Measurements from ENCODE around the gene PITPNC1. TPM values are rescaled to one million over a fixed set of nuclear protein-coding genes. Genes with fewer than 3 reads are reported as not detected.

Gene PITPNC1
- total and polyA plus RNA-seq, 2 donors (not counting 3 experiments of a cell fraction or from before 2014, with no cell fraction given) = 2.4 to 9.6 TPM

DNA sequence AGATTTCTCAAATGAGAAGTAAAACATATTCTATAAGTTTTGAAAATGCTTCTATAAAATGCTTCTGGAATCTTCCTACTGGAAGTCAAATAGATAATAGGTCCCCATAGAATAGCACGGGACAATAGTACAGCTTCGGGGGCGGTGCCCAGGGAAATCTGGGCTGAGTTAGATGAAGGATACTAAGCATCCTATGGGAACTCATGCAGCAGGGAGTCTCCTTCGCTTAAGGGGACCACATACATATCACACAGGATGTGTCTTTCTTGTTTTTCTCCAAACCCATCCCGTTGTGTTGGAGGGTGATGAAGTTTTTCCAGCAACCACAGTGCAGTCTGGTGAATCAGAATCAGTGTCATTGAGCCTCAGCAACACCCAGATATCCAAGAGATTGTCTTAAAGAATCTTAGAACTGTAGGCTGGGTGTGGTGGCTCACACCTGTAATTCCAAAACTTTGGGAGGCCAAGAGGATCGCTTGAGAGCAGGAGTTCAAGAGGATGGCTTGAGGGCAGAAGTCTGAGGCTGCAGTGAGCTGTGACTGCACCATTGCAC, 84.2 kb downstream of the PITPNC1 start:
- H2AFZ ChIP-seq (ENCODE audit: low read depth, low read length) = no peak overlapping the region
- no peaks in the 10 kb centered on the region for H3K36me3 ChIP-seq (ENCODE audit: control insufficient read depth in 2 of 2, extremely low read depth in 1 of 2, insufficient read depth in 2 of 2, low read length in 2 of 2)
- no peak overlapping the region for H3K27ac ChIP-seq (ENCODE audit: insufficient read depth, low read depth, low read length)
- BruUV-seq (replicated peaks) = no TSS peak
- TF ChIP-seq FOS (IDR thresholded peaks at IDR 0.05; ENCODE audit: borderline replicate concordance, insufficient read depth, low read length) (no peak), GATA2 (IDR thresholded peaks at IDR 0.05; ENCODE audit: insufficient read depth, insufficient read length, low read depth, low read length) (no peak), POLR2A (IDR thresholded peaks at IDR 0.05; ENCODE audit: low read depth, low read length) (no peak), CTCF (IDR thresholded peaks at IDR 0.05; ENCODE audit: extremely low read depth in 1 of 2, insufficient read depth in 1 of 2, low read depth in 1 of 2, low read length in 2 of 2) (no peak), JUN (IDR thresholded peaks at IDR 0.05; ENCODE audit: borderline replicate concordance, insufficient read depth, insufficient read length, low read depth) (no peak), POLR2AphosphoS5 (IDR thresholded peaks at IDR 0.05; ENCODE audit: insufficient read depth, low read depth, low read length) (no peak), EZH2 (IDR thresholded peaks at IDR 0.05; ENCODE audit: borderline replicate concordance, low read depth, low read length, severe bottlenecking) (no peak), MYC (IDR thresholded peaks at IDR 0.05; ENCODE audit: low read depth, low read length) (no peak)
- TF ChIP-seq, protein P1, sequence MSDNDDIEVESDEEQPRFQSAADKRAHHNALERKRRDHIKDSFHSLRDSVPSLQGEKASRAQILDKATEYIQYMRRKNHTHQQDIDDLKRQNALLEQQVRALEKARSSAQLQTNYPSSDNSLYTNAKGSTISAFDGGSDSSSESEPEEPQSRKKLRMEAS (IDR thresholded peaks at IDR 0.05; ENCODE audit: insufficient read depth, insufficient read length) = no peak
- FAIRE-seq (no peak), DNase-seq (ENCODE audit: low read depth, low spot score) (no peak)
- no peak overlapping the region for H3K9ac ChIP-seq (replicated peaks; ENCODE audit: extremely low read depth, insufficient read depth, low read length)
- no peaks in the 10 kb centered on the region for H3K9me3 ChIP-seq (replicated peaks; ENCODE audit: control insufficient read depth, insufficient read depth, low read length)
- no peak overlapping the region for H3K4me3 ChIP-seq (replicated peaks in 1 of 3; ENCODE audit: insufficient read depth in 1 of 3, low read depth in 1 of 3, low read length in 3 of 3)
- no peak overlapping the region for H3K4me2 ChIP-seq (ENCODE audit: insufficient read depth, low read length)
- H3K79me2 ChIP-seq (ENCODE audit: control insufficient read depth, insufficient read depth, low read length) = no peaks in the 10 kb centered on the region
- intact Hi-C loops (cut with micrococcal nuclease) (no loop called here), dilution Hi-C loops (cut with MboI; ENCODE audit: extremely low pct_ligation_motif_present, low sequenced_read_pairs) (no loop called here)
- ChIA-PET POLR2A (no interaction called here), CTCF (interaction anchor here (0.7 kb wide), 1 partner anchor 34 kb away, joined by 3 read pairs; no protein-coding TSS in a partner anchor)
- no peaks in the 10 kb centered on the region for H3K4me1 ChIP-seq (ENCODE audit: control insufficient read depth, extremely low read depth, insufficient read depth, low read length)
- H3K9me1 ChIP-seq (replicated peaks; ENCODE audit: control insufficient read depth, extremely low read depth, insufficient read depth, low read length) = no peaks in the 10 kb centered on the region
- H4K20me1 ChIP-seq (replicated peaks; ENCODE audit: control insufficient read depth, extremely low read depth, insufficient read depth, low read length) = no peaks in the 10 kb centered on the region
- no peaks in the 10 kb centered on the region for H3K27me3 ChIP-seq (ENCODE audit: control insufficient read depth in 2 of 2, insufficient read depth in 2 of 2, low read length in 2 of 2)

Data from endothelial cell of umbilical vein (primary cell).